ENCODE measurements around the gene SHCBP1L. TPM values are rescaled to one million over a fixed set of nuclear protein-coding genes. Genes with fewer than 3 reads are reported as not detected.

Gene SHCBP1L
- total and polyA plus RNA-seq, 4 donors: 0.37 TPM; not detected in 3

- no peak overlapping the region for H3K4me3 ChIP-seq (ENCODE audit: low read depth in 1 of 3, low read length in 3 of 3)
- no peaks in the 10 kb centered on the region for H3K4me1 ChIP-seq (ENCODE audit: control insufficient read depth in 4 of 4, insufficient read depth in 4 of 4, low read length in 3 of 4)
- WGBS: 88% methylated on average over 6 of the region's 6 CpGs
- H3K9ac ChIP-seq (ENCODE audit: low read depth in 1 of 2, low read length in 2 of 2): no peak overlapping the region
- no peaks in the 10 kb centered on the region for H3K27me3 ChIP-seq (ENCODE audit: control insufficient read depth in 4 of 4, insufficient read depth in 4 of 4, low read length in 3 of 4)
- no peaks in the 10 kb centered on the region for H3K36me3 ChIP-seq (ENCODE audit: control insufficient read depth in 4 of 4, insufficient read depth in 3 of 4, low read depth in 1 of 4, low read length in 3 of 4)
- DNase-seq (ENCODE audit: low spot score): no peak
- no peak for TF ChIP-seq FOXA1 (IDR thresholded peaks at IDR 0.05)
- no peak for TF ChIP-seq MAX (IDR thresholded peaks at IDR 0.05)
- no peak for TF ChIP-seq CTCF (IDR thresholded peaks at IDR 0.05; ENCODE audit: low read depth, low read length, missing input control)
- TF ChIP-seq RAD21 (IDR thresholded peaks at IDR 0.05): no peak
- no peak for TF ChIP-seq HNF4A (conservative IDR thresholded peaks at IDR 0.05)
- no peak for TF ChIP-seq JUND (IDR thresholded peaks at IDR 0.05)
- no peak for TF ChIP-seq HNF4G (IDR thresholded peaks at IDR 0.05)
- no peak for TF ChIP-seq FOXA2 (IDR thresholded peaks at IDR 0.05)
- no peak for TF ChIP-seq EGR1 (IDR thresholded peaks at IDR 0.05; ENCODE audit: low read depth in 2 of 2)
- TF ChIP-seq, protein P1, sequence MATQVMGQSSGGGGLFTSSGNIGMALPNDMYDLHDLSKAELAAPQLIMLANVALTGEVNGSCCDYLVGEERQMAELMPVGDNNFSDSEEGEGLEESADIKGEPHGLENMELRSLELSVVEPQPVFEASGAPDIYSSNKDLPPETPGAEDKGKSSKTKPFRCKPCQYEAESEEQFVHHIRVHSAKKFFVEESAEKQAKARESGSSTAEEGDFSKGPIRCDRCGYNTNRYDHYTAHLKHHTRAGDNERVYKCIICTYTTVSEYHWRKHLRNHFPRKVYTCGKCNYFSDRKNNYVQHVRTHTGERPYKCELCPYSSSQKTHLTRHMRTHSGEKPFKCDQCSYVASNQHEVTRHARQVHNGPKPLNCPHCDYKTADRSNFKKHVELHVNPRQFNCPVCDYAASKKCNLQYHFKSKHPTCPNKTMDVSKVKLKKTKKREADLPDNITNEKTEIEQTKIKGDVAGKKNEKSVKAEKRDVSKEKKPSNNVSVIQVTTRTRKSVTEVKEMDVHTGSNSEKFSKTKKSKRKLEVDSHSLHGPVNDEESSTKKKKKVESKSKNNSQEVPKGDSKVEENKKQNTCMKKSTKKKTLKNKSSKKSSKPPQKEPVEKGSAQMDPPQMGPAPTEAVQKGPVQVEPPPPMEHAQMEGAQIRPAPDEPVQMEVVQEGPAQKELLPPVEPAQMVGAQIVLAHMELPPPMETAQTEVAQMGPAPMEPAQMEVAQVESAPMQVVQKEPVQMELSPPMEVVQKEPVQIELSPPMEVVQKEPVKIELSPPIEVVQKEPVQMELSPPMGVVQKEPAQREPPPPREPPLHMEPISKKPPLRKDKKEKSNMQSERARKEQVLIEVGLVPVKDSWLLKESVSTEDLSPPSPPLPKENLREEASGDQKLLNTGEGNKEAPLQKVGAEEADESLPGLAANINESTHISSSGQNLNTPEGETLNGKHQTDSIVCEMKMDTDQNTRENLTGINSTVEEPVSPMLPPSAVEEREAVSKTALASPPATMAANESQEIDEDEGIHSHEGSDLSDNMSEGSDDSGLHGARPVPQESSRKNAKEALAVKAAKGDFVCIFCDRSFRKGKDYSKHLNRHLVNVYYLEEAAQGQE (IDR thresholded peaks at IDR 0.05): no peak
- TF ChIP-seq TAF1 (conservative IDR thresholded peaks at IDR 0.05): no peak
- no peak for TF ChIP-seq YY1 (IDR thresholded peaks at IDR 0.05)
- TF ChIP-seq RXRA (IDR thresholded peaks at IDR 0.05): no peak
- TF ChIP-seq, protein P2, sequence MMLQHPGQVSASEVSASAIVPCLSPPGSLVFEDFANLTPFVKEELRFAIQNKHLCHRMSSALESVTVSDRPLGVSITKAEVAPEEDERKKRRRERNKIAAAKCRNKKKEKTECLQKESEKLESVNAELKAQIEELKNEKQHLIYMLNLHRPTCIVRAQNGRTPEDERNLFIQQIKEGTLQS (IDR thresholded peaks at IDR 0.05): no peak
- no peak for TF ChIP-seq SP1 (IDR thresholded peaks at IDR 0.05)
- no peak for TF ChIP-seq ZBTB33 (IDR thresholded peaks at IDR 0.05)
- no peak overlapping the region for H3K27ac ChIP-seq (ENCODE audit: low read depth in 1 of 2, low read length in 2 of 2)
- no peaks in the 10 kb centered on the region for H3K9me3 ChIP-seq (ENCODE audit: control insufficient read depth in 4 of 4, low read length in 3 of 4)
Measured at GRCh38 chr1:182978151-182978853, 25.3 kb upstream of the SHCBP1L start.
